KOPT-K1 (cell line): ENCODE data around the gene PARP6.

Experiments
- H3K27ac ChIP-seq: fragments of 200-600 bp; sonication (generic); 2 replicates; pipeline ENCODE4 v1.5.1; 2016; ENCODE audit warnings: antibody characterized with exemption, mild to moderate bottlenecking, low read depth, low read length; ENCODE audit not compliant: poor library complexity, severe bottlenecking
- H3K36me3 ChIP-seq: fragments of 200-600 bp; sonication (generic); 2 replicates; pipeline ENCODE4 v1.5.1; 2017; ENCODE audit warnings: antibody characterized with exemption, mild to moderate bottlenecking, low read length, moderate library complexity; ENCODE audit not compliant: insufficient read depth
- H3K9me3 ChIP-seq: fragments of 200-600 bp; sonication (generic); 2 replicates; pipeline ENCODE4 v1.5.1; 2017; ENCODE audit warnings: antibody characterized with exemption, low read length, mild to moderate bottlenecking; ENCODE audit not compliant: insufficient read depth, poor library complexity, severe bottlenecking

Gene PARP6

DNA sequence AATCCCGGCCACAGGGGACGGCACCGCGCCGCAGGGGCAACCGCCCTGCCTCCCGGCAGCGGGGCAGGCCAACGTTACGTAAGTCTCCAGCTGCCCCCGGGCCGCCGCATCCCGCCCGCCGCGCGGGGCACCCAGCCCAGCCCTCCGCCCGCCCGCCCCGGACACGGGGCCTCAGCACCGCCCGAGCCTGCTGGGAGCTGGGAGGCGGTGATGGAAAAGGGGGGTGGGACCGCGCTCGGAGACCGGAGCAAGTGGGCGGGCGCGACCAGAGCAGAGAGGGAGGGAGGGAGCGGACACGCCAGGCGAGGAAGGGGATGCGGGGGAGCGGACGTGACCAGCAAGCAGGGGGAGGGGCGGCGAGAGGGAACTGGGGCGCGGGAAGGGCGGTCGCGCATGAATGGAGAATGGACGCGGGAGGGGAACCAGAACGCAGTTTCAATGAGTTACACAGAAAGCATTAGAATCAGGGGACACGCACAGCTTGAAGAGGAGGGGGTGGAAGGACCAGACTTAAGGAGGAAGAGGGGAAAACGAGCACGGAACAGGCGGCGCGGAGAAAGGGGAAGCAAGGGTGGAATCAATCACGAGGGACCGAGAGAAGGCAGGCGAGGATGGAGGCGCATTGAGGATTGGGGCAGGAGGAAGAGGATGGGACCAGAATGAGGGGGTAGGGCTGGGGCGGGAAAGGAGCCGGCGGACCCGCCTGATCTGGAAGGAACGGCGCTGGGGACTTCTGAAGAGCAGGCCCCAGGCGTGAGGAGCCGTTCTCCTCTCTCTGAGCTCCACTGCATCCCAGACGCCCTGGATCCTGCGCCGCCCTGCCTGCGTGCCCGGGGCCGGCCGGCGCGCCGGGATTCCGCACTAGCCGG lies 41.9 kb downstream of the PARP6 start:
- Histone ChIP-seq H3K36me3 (peaks cover 6% of the 10 kb centered on the region), H3K27ac (peak overlapping the region; percentile 83), H3K9me3 (no peaks in the 10 kb centered on the region)

GRCh38 chr15:72229947-72230196 lies 42.5 kb downstream of the PARP6 start:
- Histone ChIP-seq H3K9me3 (no peaks in the 10 kb centered on the region), H3K27ac (peak overlapping the region; percentile 83), H3K36me3 (peaks cover 8% of the 10 kb centered on the region)

- Histone ChIP-seq H3K9me3 (no peaks in the 10 kb centered on the region), H3K27ac (peak overlapping the region; percentile 83), H3K36me3 (peaks cover 12% of the 10 kb centered on the region)
These were observed 43.0 kb downstream of the PARP6 start for GRCh38 chr15:72229076-72229946.

GRCh38 chr15:72227720-72228119 lies 44.6 kb downstream of the PARP6 start:
- Histone ChIP-seq H3K27ac (peak overlapping the region; percentile 83), H3K36me3 (peaks cover 27% of the 10 kb centered on the region), H3K9me3 (no peaks in the 10 kb centered on the region)

- Histone ChIP-seq H3K36me3 (peaks cover 33% of the 10 kb centered on the region), H3K9me3 (no peaks in the 10 kb centered on the region), H3K27ac (peak overlapping the region; percentile 83)
These were observed 45.2 kb downstream of the PARP6 start for GRCh38 chr15:72227192-72227586.

GRCh38 chr15:72223278-72223677 lies 49.1 kb downstream of the PARP6 start:
- H3K9me3 ChIP-seq, result no peaks in the 10 kb centered on the region
- H3K27ac ChIP-seq, result no peak overlapping the region
- H3K36me3 ChIP-seq, result peaks cover 72% of the 10 kb centered on the region

DNA sequence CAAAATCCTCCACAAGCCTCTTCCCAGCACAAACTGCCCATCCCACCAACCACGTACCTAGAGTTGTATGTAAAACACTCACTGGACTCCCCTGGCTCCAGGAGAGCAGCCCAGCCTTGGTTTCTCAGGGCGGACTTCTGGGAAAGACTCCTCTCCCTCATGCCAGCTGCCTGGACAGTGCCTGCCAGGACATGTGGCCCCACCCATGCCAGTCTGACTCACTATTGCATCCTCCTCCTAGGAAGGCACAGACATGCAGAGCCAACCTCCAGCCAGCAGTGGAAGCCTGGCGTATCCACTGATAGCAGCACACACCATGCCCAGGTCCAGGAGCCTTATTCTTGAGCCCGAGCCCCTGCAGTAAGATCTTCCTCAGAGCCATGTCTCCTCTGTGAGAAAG lies 50.0 kb downstream of the PARP6 start:
- H3K36me3 ChIP-seq, result peaks cover 81% of the 10 kb centered on the region

DNA sequence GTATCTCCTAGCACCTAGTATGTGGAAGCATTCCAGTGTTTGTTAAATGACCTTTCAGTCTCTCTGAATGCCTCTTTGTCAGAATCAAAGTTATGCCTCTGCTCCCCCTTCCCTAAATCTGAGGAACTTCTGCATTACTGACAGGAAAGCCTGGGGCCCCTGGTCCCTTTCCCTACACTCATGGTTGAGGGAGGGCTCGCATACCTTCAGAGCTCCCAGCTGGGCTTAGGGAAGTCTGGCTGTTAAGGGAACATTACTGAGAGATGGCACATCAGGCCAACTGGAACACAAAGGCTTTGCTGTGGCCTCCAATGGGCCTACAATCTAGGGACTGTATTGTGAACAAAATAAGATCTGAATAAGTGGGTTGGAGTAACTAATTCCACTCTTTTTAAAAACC lies 51.7 kb downstream of the PARP6 start:
- no peak overlapping the region for H3K27ac ChIP-seq
- no peaks in the 10 kb centered on the region for H3K9me3 ChIP-seq
- H3K36me3 ChIP-seq, result peaks cover 94% of the 10 kb centered on the region

More for the DNA sequence above, 50.0 kb downstream of the PARP6 start:
- Histone ChIP-seq H3K27ac (no peak overlapping the region), H3K9me3 (no peaks in the 10 kb centered on the region)

DNA sequence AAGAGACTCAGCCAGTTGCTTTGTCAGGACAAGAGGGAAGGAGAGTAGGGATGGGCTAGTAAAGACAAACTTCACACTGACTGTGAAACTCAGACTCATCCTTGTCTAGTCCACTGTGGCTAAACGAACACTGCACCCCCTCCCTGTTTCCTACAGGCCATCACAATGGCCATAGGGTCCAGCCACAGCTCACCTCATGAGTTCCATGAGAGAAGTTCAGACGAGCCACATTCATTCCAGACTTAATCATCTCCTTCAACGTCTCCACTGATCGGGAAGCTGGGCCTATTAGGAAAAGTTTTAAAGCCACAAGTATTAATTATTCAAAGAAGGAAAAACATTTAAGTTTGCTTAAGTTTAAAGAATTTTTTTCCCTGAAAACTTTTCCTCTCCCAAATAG lies 55.1 kb downstream of the PARP6 start:
- Histone ChIP-seq H3K27ac (no peak overlapping the region), H3K9me3 (no peaks in the 10 kb centered on the region), H3K36me3 (peaks cover 100% of the 10 kb centered on the region)

DNA sequence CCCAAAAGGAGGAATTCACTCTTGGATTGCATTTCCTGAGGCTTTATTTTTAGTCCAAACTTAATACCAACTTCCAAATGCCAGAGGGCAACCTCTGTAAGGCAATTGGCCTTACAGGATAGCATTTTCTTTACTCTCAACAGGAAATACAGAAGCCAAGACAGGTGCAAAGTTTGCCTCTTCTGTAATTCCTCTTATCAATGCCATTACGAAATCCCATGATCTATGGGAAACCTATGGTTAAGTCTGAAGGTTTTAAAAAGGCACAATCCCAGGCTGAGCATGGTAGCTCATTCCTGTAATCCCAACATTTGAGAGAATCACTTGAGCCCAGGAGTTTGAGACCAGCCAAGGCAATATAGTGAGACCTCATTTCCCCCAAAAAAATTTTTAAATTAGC lies 56.3 kb downstream of the PARP6 start:
- Histone ChIP-seq H3K9me3 (no peaks in the 10 kb centered on the region), H3K36me3 (peaks cover 100% of the 10 kb centered on the region), H3K27ac (no peak overlapping the region)

DNA sequence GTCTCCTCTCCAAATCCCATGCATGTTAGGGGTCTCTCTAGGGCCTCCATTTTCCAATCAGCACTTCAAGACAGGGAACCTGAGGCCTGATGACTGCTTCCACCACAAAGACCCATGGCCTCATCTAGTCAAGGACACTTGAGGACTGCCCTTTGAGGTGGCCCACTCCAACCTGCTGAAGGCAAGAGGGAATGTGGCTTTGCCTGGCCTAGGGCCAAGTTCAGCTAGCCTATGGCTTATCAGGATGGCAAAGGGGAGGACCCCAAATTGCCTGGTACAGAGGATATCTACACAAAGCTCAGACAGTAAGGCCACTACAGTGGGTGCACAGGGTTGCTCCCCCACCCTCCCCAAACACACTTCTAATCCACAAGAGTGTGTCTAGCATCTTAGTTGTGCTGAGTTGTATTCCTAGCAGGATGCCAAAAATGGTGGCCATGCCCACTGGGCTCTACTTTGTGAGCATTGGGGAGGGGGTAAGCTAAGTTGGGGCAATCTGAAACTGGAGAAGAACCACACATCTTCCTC lies 64.7 kb downstream of the PARP6 start:
- Histone ChIP-seq H3K27ac (no peak overlapping the region), H3K9me3 (no peaks in the 10 kb centered on the region), H3K36me3 (peaks cover 98% of the 10 kb centered on the region)

DNA sequence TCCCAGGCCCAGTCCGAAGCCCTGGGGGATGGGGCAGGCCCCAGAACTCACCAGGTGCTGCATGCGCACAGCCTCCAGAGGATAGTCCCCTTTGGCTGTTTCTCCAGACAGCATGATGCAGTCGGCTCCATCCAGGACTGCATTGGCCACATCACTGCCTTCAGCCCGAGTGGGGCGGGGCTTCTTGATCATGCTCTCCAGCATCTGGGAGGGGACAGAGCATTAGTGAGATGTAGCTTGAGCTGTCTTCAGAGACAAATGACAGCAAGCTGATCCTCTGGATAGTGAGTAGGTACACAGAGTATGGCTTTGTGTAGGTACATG lies 65.7 kb downstream of the PARP6 start:
- no peak overlapping the region for H3K27ac ChIP-seq
- no peaks in the 10 kb centered on the region for H3K9me3 ChIP-seq
- peaks cover 98% of the 10 kb centered on the region for H3K36me3 ChIP-seq

- Histone ChIP-seq H3K9me3 (no peaks in the 10 kb centered on the region), H3K27ac (no peak overlapping the region), H3K36me3 (peaks cover 98% of the 10 kb centered on the region)
These were observed 66.3 kb downstream of the PARP6 start for GRCh38 chr15:72205896-72206676.

DNA sequence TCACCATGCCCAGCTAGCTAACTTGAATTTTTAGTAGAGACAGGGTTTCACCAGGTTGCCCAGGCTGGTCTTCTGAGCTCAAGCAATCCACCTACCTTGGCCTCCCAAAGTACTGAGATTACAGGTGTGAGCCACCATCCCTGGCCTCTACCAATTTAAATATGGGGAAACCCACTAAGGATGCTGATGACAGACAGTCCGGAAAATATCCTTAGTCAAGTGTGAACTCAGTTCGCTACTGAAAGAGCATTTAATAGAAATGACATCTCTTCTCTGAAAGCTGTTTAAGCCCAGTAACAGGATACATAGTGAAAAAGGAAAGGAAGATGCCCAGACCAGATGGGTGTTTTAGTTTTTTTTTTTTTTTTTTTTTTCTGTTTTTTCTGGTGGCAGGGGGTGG lies 67.1 kb downstream of the PARP6 start:
- H3K36me3 ChIP-seq, result peaks cover 98% of the 10 kb centered on the region
- no peak overlapping the region for H3K27ac ChIP-seq
- no peaks in the 10 kb centered on the region for H3K9me3 ChIP-seq

DNA sequence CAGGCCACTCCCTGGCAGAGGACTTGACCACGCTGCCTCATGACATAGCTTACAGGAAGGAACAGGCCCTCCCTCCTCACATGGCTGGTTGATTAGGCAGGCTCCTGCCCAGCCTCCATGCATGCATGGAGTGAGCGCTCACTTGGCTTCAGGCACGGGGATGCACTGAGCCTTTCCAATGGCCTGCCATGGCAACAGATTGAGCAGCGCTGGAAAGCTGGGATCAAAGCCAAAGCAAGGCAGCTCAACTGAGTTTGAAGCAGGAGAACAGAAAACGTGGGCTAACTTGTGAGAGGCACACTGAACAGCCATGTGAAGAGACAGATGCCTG lies 68.9 kb downstream of the PARP6 start:
- no peaks in the 10 kb centered on the region for H3K9me3 ChIP-seq
- H3K36me3 ChIP-seq, result peaks cover 100% of the 10 kb centered on the region
- no peak overlapping the region for H3K27ac ChIP-seq
